NCI-H1436 treated with DMSO at 0.1 percent for 48 hours (cell line): ENCODE data around the gene ABTB2.

Source experiments
- DNase-seq: peaks from one replicate; lab custom pipeline; 2025; lab: John Stamatoyannopoulos, UW

The ABTB2 gene

DNA sequence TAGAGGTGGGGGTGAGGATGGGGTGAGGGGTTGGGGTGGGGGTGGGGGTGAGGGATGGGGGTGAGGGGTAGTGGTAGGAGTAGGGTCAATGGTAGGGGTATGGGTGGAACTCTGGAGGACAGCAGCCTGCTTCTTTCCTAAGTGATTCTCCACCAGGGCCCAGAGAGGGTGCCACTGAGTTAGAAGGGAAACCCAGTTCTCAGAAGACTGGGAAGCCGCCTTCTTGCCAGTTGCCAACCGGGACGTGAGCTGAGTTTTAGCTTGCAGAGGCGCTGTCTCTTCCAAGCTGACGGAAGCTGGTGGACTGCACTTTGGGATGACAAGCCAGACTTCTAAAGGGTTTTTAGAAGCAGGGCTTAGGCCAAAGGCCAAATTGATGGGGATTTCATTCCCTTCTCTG, 148.0 kb downstream of the ABTB2 start:
- no peak for DNase-seq

DNA sequence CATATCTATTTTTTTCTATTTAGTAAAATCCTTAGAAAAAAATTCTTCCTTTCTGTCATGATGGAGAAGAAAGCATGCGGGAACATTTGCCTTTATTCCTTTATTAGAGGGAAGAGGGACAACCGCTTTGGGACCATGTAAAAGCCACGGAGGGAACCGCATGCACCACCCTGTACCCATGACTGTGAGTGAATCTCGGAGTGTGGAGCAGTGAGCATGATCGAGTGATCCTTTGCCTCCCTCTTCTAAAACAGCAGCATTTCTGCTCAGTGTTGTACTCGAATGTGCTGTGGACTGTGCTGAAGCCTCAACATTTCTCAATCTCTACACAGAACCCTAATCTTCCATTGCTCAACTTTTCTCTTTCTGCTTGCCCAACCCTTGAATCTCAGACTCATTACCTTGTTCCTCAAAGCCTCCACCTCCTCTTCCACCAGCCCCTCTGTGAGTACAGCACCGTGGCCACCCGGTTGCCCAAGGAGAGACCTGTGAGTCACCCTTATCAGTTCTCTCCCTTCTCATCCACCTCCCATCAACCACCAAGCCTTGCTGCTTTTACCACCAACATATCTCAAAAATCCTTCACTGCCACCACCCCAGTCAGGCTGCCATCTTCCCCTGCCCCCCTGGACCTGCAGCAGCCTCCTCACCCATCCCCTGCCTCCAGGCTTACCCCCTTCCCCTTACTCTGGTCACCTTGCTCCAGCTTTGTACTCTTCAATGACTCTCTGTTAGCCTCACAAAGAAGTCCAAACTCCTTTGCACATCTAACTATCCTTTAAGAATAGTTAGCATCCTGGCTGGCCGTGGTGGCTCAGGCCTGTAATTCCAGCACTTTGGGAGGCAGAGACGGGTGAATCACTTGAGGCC, 149.3 kb downstream of the ABTB2 start:
- DNase-seq, result no peak

DNA sequence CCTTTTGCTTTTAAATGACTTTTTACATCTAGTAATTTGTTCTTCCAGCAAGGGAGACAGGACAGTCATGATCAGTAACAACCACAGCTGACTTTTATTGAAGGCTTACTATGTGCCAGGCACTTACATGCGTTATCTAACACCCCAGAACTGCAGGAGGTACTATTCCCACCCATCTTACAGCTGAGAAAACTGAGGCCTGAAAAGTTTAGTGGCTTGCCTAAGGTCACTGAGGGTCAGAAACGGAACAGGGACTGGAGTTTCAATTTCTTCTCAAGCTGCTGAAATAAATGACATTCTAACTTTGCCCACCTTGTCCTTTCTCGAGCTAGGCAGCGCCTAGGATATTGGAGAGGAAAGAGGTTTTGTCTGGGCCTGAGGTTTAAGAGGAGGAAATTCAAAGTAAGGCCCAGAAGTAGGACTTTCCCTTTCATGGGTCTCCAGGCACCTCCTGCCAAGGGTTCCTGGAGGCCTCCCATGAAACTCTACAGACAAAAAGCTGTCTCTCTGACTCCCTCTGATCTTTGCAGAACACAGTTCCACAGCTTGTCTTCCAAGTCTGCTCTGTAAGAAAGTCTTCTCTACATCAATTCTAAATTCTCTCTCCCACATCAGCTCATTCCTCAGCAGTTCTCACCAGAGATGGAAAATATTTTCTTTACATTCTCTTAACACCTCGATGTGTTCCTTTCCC, 150.2 kb downstream of the ABTB2 start:
- DNase-seq, result no peak

DNA sequence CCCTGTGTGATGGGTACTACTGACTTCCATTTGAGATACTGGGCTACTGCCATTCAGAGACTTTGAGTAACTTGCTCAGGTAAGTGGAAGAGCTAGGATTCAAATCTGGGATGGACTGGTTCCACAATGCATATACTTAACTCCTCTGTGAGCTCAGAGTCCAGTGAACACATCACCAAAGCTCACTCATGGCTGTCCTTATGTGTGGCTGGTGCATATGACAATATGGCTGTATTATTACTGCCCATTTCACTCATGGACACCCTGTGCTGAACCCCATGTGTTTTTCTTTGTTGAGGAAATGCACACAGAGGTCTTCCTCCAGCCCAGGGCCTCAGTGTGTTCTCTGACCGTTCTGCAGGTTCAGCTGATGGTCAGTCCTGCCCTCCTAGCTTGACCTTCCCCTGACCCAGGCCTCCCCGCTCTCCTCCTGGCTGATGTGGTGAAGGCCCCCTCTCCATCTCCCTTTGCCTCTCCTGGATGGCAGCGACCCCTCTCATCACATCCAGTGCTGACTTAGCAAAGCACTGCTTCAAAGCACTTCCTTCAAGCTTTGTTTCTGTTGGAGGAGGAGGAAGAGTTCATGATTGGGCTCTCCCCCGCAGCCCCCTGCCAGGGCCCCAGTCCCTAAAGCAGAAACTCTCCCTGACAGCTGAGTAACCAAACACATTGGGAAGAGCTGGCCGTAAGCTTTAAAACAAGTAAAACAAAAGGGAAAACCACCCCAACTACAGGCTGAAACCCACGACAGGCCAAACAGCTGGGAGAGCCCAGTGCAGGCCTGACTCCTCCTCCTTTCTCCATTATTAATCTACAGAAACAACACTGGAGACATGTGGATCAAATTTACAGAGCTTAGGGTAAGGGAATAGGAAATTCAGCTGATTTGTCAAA, 151.2 kb downstream of the ABTB2 start:
- no peak for DNase-seq

DNA sequence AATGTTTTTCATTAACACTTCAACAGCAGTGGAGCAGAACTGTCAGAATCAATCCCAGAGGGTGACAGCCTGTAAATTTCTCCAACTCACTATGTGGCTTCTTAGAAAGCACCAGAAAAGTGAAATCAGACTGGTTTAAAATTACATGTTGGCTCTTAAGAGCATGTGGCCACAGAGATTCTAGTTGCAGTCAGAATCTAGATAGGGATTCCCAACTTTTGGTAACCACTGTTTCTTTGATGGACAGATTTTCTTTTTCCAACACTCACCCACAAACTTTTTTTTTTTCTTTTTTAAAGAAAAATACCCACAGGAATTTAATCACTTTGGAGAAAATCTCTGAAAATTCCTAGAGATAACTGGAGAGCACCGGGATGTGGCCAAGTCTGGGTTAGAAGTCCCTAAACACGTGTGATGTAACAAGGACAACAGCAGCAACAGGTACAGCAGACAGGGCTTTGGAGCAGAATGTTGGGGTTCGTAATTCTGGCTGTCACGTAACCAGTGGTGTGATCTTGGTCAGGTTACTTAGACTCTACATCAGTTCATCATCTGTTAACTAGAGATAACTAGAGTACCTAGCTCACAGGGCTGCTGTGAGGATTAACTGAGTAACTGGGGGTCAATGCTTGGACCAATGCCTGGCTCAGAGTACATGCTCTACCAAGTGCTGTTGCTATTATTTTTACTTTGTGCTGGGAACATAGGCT, 152.3 kb downstream of the ABTB2 start:
- DNase-seq, result no peak

DNA sequence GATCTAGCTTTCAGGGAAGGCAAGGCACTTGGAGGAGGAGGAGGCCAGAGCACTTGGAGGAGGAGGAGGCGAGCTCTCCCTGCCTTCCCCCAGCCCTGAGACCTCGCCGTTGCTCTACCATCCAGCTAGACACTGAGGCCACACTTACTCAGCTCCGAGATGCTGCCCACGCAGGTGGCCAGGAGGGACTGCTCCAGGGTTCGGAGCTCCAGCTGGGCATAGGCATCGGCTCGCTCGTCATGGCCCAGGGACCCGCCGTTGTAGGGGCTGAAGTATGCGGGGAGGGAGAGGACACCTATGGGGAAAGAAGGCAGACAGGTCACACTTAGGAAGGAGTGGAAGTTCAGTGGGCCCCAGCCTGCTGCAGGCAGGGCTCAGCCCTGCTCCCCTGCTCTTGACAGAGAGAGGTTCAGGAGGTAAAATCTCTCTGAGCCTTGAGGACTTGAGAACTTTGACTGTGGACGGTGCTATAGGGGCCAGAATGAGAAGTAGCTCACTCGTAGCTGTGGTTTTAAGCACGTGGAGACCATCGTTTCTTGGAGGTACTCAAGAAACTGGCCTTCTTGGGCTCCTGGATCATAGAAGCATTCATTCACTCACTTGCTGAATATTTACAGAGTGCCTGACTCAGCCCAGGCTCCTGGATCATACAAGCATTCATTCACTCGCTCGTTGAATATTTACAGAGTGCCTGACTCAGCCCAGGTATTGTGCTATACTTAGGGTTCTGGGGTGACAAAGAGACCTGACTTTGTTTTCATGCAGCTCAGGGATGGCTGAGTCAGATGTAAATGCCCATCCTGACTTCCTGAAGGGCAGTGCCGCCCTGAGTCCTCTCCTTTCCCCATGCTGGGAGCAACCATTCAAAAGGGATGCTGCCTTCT, 153.2 kb downstream of the ABTB2 start:
- DNase-seq, result no peak

DNA sequence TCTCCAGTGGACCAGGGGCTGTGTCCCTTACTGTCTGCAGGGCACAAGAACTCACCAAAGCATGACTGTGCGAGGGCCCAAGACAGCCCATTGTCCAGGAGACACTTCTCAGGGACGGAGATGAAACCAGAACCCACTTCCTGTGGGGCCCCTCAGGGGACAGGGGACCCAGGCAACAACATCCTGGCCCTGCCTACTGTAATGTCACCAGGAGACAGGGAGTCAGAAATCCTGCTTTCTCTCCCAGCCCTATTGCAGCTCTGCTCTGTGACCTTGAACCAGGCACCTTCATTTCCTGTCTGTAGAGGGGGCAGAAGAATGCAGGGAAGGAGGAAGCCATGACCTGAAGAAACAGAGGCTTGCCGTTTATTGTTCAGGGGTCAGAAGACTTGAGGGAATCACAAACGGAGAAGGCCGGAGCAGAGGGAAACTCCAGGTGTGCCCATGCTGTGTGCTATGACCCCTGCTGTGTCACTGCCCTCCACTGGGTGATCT, 154.4 kb downstream of the ABTB2 start:
- no peak for DNase-seq

DNA sequence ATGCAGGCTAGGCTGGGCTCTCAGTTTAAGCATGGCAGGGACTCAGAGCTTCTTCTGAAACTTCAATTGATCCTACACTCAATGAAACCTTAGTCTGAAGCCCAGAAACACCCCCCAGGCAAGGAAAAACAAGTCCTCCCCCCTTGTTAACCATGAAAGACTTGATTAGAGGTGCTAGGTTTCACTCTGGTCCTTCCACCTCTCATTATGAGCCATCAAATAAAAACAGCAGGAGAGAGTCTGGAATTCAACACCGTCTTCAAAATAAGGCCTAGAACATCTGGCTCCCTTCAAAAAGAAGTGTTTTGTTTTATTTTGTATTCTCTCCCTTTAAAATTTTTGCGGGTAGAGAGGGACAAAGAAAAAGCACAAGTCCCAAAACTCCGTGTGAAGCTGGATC, 156.7 kb downstream of the ABTB2 start:
- DNase-seq, result no peak

DNA sequence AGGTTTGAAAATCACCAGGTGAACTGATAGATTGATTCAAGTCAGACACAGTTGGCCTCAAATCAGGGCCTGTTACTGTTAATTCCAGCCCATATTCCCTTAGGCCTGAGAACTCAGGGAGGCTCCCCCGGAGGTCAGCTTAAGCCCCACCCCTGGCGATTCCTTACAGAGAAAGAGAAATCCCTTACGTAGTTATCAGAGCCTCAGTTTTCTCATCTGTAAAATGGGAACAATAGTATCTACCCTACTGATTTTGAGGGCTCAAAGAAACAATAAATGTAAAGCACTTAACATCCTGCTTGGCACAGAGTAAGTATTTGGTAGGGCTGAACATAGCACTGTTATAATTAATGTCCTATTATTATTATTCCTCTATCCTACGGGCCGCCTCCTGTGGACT, 158.3 kb downstream of the ABTB2 start:
- no peak for DNase-seq

DNA sequence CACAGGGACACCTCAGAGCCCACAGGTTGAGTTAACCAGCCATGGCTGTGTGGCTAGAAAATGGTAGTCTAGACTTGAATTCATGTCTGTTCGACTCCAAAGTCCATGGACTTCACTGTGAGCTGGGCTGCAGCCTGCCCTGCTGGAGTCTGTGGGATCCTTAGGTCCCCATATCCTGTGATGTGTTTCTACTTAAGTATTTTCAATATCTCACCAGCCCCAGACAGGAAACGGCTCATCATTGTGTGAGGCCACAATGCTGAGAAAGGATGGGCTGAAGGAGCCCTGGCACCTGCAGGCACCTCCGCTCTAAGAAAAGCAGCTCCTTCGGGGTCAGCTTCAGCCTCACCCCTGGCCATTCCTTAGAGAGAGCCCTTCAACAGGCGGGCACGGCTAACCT, 159.3 kb downstream of the ABTB2 start:
- DNase-seq, result no peak

DNA sequence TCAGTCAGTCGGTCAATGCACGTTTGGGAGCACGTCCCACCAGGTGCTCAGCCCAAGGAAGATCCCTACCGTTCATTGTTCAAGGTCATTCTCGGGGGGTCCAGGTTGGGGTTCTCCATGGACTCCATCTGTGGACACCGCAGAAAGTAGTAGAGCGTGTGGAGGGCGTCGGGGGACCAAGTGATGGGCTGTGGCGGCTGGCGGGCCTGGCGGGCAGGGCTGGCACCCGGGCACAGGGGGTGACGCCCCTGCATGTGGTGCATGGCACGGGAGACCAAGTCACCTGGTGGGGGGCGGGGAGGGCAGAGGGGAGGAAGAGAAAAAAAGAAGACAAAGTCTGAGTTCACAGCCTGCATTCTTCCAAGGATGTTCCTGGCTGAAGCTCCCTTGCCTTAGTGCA, 160.6 kb downstream of the ABTB2 start:
- DNase-seq, result no peak

DNA sequence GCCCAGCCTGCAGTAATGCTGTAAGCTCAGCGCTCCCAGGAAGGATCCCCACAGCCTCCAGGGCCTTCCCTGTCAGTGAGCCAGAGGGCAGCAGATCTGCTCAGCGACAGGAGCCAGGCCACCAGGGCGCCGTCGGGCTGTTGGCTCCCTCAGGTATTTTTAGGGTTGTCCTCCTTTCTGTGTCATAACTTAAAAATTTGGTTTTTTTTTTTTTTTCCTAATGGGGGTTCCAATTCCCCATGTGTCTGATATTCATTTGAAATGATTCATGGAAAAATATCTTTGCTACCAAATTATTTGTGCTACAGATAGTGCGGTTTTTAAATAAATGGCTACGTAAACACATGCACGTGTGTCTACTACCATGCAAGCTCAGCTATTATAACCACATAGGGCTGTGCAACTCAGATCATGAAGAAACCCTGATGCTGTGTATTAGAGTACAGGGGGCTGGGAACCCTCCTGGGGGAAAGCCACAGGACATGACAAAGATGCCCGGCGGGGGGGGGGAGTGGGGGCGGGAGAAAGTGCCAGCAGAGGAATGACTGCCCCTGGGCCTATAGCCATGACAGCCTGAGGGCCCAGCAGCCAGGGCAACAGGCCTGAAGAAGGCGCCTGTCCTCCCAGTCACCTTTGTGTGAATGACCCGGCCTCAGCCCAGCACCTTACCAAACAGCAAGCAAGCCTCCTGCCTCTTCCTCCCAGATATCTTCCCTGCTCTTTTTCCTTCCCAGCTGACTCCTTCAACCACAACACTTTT, 163.1 kb downstream of the ABTB2 start:
- DNase-seq, result no peak

DNA sequence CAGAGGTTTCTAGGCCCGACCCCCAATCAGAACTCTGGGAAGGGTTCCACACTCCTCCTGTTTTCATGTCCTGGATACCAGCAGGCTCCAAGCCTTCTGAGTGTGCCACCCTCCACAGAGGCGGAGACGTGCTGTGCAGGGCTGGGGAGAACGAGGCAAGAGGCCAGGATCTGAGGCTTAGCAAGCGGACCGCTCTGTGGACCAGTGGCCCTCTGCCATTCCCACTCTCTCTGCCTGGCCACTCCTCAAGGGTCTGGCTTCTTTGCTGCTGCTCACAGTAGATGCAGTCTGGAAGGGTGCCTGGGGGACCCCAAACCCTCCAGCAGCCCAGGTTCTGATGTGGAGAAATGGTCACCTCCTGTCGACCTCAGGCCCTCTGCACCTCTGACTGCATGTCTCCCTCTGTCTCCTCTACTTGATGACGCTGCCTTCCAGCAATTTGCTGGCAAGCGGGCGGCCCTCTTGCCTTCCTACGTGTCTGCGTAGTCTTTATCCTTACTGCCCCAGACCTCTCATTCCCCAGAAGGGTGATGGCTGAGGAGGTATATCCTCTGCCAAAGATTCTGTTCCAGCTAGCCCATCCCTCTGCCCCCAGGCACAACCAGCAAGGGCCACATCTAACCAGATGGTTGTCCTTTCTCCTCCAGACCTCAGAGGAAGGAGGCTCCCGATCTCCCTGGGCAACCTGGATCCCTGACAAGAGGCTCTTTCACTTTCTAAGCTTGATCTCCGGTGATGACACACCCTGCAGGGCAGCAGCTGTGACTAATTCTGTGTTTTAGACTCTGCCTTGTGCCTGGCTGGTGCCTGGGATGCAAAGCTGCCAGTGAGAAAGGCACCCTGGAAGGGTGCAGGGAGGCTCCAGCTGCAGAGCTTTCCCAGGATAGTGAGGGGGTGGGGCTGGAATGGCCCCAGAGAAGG, 165.1 kb downstream of the ABTB2 start:
- DNase-seq, result no peak

DNA sequence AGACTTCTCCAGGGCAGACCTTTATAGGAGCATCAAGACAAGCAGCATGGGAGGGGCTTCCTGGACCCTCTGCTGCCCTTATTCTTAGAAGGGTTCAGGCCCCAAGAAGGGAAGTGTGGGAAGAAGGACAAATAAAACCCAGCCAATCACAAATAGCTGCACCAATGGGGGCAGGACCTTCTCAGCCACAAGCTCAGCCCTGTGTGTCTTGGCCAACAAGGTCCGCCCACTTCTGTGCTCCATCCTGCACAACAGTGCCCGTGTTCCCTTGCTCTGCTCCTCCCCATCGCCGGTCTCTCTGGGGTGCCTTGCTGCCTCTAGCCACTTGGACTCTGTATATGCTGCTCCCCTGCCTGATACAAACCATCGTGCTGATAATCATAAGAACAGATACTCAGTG, 166.2 kb downstream of the ABTB2 start:
- DNase-seq, result no peak

DNA sequence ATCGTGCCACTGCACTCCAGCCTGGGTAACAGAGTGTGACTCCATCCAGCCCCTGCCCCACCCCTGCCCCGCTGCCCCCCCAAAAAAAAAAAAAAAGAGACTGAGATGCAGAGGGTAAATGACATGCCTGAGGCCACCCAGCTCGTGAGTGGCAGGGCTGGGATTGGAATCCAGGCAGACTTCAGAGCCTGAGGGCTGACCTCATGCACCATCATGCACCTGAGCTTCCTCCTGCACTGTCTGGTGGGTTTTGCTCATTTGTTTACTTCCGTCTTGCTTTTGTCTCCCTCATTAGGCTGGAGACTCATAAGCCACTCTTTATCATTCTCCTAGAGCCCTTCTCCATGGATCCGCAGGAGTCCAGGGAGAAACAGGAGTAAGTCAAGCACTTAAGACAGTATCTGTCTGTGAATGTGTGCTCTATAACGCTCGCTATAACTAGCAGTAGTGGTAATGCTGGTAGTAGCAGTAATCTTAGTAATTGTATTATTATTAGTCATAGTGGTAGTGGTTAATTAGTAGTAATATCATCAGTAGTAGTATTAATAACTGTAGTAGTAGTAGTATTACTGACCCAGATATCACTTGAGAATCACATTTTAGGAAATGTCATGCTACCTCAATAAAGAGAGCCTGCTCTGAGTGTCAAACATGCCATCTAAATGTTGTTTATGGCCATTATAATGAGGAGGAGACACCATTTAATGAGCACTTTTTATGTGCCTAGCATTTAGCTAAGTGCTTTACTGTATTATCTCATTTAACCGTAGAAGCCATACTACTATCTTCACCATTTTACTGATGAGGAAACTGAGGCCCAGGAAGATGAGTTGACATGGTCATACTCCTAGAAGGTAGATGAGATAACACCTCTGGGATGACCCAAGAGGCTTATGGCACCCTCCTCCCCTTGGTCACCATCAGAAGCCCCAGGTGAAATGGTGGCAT, 167.3 kb downstream of the ABTB2 start:
- no peak for DNase-seq

DNA sequence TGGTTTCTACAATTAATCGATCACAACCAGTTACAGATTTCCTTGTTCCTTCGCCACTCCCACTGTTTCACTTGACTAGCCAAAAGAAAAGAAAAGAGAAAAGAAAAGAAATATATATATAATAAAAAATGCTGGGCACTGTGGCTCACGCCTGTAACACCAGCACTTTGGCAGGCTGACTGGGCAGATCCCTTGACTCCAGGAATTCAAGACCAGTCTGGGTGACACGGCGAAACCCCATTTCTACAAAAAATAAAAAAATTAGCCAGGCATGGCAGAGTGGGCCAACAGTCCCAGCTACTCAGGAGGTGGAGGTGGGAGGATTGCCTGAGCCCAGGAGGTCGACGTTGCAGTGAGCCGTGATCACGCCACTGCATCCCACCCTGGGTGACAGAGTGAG, 168.6 kb downstream of the ABTB2 start:
- no peak for DNase-seq

DNA sequence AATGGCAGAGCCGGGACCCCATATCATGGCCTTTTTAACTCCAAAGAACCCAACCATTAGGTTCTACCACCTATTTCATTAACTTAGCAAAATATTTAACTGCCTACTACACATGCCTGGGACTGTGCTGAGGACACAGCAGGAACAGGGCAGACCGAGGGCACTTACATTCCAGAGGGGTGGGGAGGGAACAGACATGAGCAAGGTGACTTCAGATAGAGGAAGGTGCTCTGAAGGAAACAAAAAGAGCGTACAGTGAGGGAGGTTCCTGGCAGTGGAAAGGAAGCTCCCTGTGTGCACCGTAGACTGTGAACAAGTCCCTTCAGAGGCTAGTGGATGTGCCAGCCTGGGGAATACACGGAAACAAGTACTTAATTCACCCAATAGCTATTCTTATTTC, 169.6 kb downstream of the ABTB2 start:
- no peak for DNase-seq
